Brain microvascular endothelial cell (primary cell): Measurements from ENCODE around the gene BABAM2.

Source experiments
- DNase-seq: peaks from one replicate; pipeline ENCODE4 v3.0.0-alpha.2; 2020
- H3K27ac ChIP-seq: fragments of 250-450 bp; sonication (Bioruptor Pico); 2 replicates; pipeline ENCODE4 v1.5.1; 2020; ENCODE audit warnings: mild to moderate bottlenecking, moderate library complexity
- H3K27me3 ChIP-seq: fragments of 250-450 bp; sonication (Bioruptor Pico); replicated peaks from 2 replicates; pipeline ENCODE4 v1.5.1; 2020; ENCODE audit warnings: mild to moderate bottlenecking
- H3K36me3 ChIP-seq: fragments of 250-450 bp; sonication (Bioruptor Pico); replicated peaks from 2 replicates; pipeline ENCODE4 v1.5.1; 2020; ENCODE audit warnings: mild to moderate bottlenecking
- H3K4me3 ChIP-seq: 2 replicates; pipeline ENCODE4 v1.5.1; 2011; ENCODE audit warnings: low read depth, mild to moderate bottlenecking, control low read depth, low read length, moderate library complexity
- CTCF ChIP-seq: IDR thresholded peaks from 2 replicates; pipeline ENCODE4 v1.5.1; 2011; ENCODE audit warnings: low read depth, mild to moderate bottlenecking, moderate library complexity, low read length, control low read depth, inconsistent platforms; ENCODE audit errors: missing control alignments
- in situ Hi-C: cut with HindIII; loops from 2 replicates; pipeline ENCODE4 v1.10.0; 2017; ENCODE audit warnings: low sequenced_read_pairs, low pct_ligation_motif_present

BABAM2 gene

GRCh38 chr2:28093308-28093707 lies 202.8 kb downstream of the BABAM2 start:
- no peaks in the 10 kb centered on the region for H3K27me3 ChIP-seq
- no peaks in the 10 kb centered on the region for H3K36me3 ChIP-seq
- H3K4me3 ChIP-seq, result no peak overlapping the region
- no peak for TF ChIP-seq CTCF
- DNase-seq, result no peak
- in situ Hi-C loops, result no loop called here
- H3K27ac ChIP-seq, result no peak overlapping the region

GRCh38 chr2:28093768-28094167 lies 203.2 kb downstream of the BABAM2 start:
- no peaks in the 10 kb centered on the region for H3K27me3 ChIP-seq
- H3K27ac ChIP-seq, result no peak overlapping the region
- in situ Hi-C loops, result no loop called here
- no peak overlapping the region for H3K4me3 ChIP-seq
- no peak for TF ChIP-seq CTCF
- no peaks in the 10 kb centered on the region for H3K36me3 ChIP-seq
- no peak for DNase-seq

- Histone ChIP-seq H3K36me3 (no peaks in the 10 kb centered on the region), H3K27ac (no peak overlapping the region), H3K4me3 (no peak overlapping the region), H3K27me3 (no peaks in the 10 kb centered on the region)
- in situ Hi-C loops, result no loop called here
- DNase-seq, result no peak
- no peak for TF ChIP-seq CTCF
These were observed 204.2 kb downstream of the BABAM2 start for GRCh38 chr2:28094739-28095138.

GRCh38 chr2:28095622-28096021 lies 205.1 kb downstream of the BABAM2 start:
- no peak overlapping the region for H3K27ac ChIP-seq
- in situ Hi-C loops, result no loop called here
- TF ChIP-seq CTCF, result no peak

GRCh38 chr2:28096421-28096820 lies 205.9 kb downstream of the BABAM2 start:
- H3K27ac ChIP-seq, result no peak overlapping the region
- H3K27me3 ChIP-seq, result no peaks in the 10 kb centered on the region
- no peak overlapping the region for H3K4me3 ChIP-seq
- no peak for DNase-seq
- no peaks in the 10 kb centered on the region for H3K36me3 ChIP-seq
- in situ Hi-C loops, result no loop called here
- no peak for TF ChIP-seq CTCF

More at GRCh38 chr2:28095622-28096021, 205.1 kb downstream of the BABAM2 start:
- DNase-seq, result no peak
- Histone ChIP-seq H3K4me3 (no peak overlapping the region), H3K36me3 (no peaks in the 10 kb centered on the region), H3K27me3 (no peaks in the 10 kb centered on the region)

- no peak for TF ChIP-seq CTCF
- no peak for DNase-seq
- in situ Hi-C loops, result no loop called here
- Histone ChIP-seq H3K27ac (no peak overlapping the region), H3K36me3 (no peaks in the 10 kb centered on the region), H3K27me3 (no peaks in the 10 kb centered on the region), H3K4me3 (no peak overlapping the region)
These were observed 208.1 kb downstream of the BABAM2 start for GRCh38 chr2:28098501-28099225.
